WTC11 (cell line): ENCODE measurements around the gene CAB39. TPM values are rescaled to one million over a fixed set of nuclear protein-coding genes. Genes with fewer than 3 reads are reported as not detected.

Experiments used
- ATAC-seq: fragments of 200-7000 bp; cut with Tn5 transposase; 2 replicates; pipeline ENCODE4 v1.10.0; 2021; ENCODE audit warnings: mild to moderate bottlenecking, moderate library complexity
- CTCF ChIA-PET: fragments of 300-600 bp; sonication (Branson Sonifier 250); formaldehyde crosslinking; loops from one replicate; lab custom pipeline; 2021; ENCODE audit warnings: antibody characterized with exemption; lab: Charles Lee
- POLR2A ChIA-PET: fragments of 350-600 bp; sonication (Branson Sonifier 250); formaldehyde crosslinking; loops from one replicate; lab custom pipeline; 2021; ENCODE audit warnings: antibody characterized with exemption; lab: Charles Lee
- DNase-seq: peaks from one replicate; pipeline ENCODE4 v3.0.0; 2021; ENCODE audit warnings: low spot score
- H3K27ac Mint-ChIP-seq: 2 replicates; pipeline ENCODE4 v1.8.0; 2021; ENCODE audit warnings: mixed read lengths
- H3K27me3 Mint-ChIP-seq: 2 replicates; pipeline ENCODE4 v1.8.0; 2021; ENCODE audit warnings: low read depth, mild to moderate bottlenecking, moderate library complexity, mixed read lengths
- H3K36me3 Mint-ChIP-seq: 2 replicates; pipeline ENCODE4 v1.8.0; 2021; ENCODE audit warnings: mixed read lengths
- H3K4me1 Mint-ChIP-seq: 2 replicates; pipeline ENCODE4 v1.8.0; 2022; ENCODE audit warnings: mixed read lengths
- H3K4me3 Mint-ChIP-seq: 2 replicates; pipeline ENCODE4 v1.8.0; 2021; ENCODE audit warnings: mild to moderate bottlenecking, moderate library complexity, mixed read lengths
- H3K9me3 Mint-ChIP-seq: 2 replicates; pipeline ENCODE4 v1.8.0; 2021; ENCODE audit warnings: mixed read lengths
- CDX4 ChIP-seq: fragments of 250-450 bp; sonication (Bioruptor Pico); IDR thresholded peaks from 2 replicates; pipeline ENCODE4 v1.9.0; 2021; ENCODE audit warnings: moderate library complexity, mild to moderate bottlenecking, inconsistent platforms, borderline replicate concordance
- FOXJ3 ChIP-seq: sonication (generic); formaldehyde crosslinking; IDR thresholded peaks from 2 replicates; pipeline ENCODE4 v1.9.0; 2021; ENCODE audit warnings: missing genetic modification reagents, mild to moderate bottlenecking, borderline replicate concordance
- IRF1 ChIP-seq: sonication (generic); formaldehyde crosslinking; IDR thresholded peaks from 2 replicates; pipeline ENCODE4 v1.8.0; 2023; ENCODE audit warnings: missing genetic modification reagents
- PRDM15 ChIP-seq: sonication (generic); formaldehyde crosslinking; IDR thresholded peaks from 2 replicates; pipeline ENCODE4 v1.8.0; 2022; ENCODE audit warnings: missing genetic modification reagents
- STAT6 ChIP-seq: sonication (generic); formaldehyde crosslinking; conservative IDR thresholded peaks from 2 replicates; pipeline ENCODE4 v1.8.1; 2023; ENCODE audit warnings: mild to moderate bottlenecking, low read depth, missing genetic modification reagents, moderate library complexity
- TEAD1 ChIP-seq: sonication (generic); formaldehyde crosslinking; IDR thresholded peaks from 2 replicates; pipeline ENCODE4 v1.8.0; 2022; ENCODE audit warnings: mild to moderate bottlenecking, missing genetic modification reagents
- ZBTB21 ChIP-seq: sonication (generic); formaldehyde crosslinking; IDR thresholded peaks from 2 replicates; pipeline ENCODE4 v1.8.1; 2023; ENCODE audit warnings: mild to moderate bottlenecking, missing genetic modification reagents, borderline replicate concordance
- ZBTB43 ChIP-seq: sonication (generic); formaldehyde crosslinking; IDR thresholded peaks from 2 replicates; pipeline ENCODE4 v1.8.1; 2023; ENCODE audit warnings: mild to moderate bottlenecking, missing genetic modification reagents
- ZNF121 ChIP-seq: sonication (generic); formaldehyde crosslinking; IDR thresholded peaks from 2 replicates; pipeline ENCODE4 v1.8.0; 2023; ENCODE audit warnings: missing genetic modification reagents
- ZNF263 ChIP-seq: sonication (generic); formaldehyde crosslinking; IDR thresholded peaks from 2 replicates; pipeline ENCODE4 v1.8.1; 2022; ENCODE audit warnings: low read depth, mild to moderate bottlenecking, moderate library complexity, missing genetic modification reagents
- ZNF425 ChIP-seq: fragments of 250-450 bp; sonication (Bioruptor Pico); conservative IDR thresholded peaks from 2 replicates; pipeline ENCODE4 v1.9.0; 2021; ENCODE audit warnings: mild to moderate bottlenecking
- ZNF532 ChIP-seq: fragments of 250-450 bp; sonication (Bioruptor Pico); IDR thresholded peaks from 2 replicates; pipeline ENCODE4 v1.9.0; 2021; ENCODE audit warnings: mild to moderate bottlenecking, borderline replicate concordance
- ZNF671 ChIP-seq: fragments of 250-450 bp; sonication (Bioruptor Pico); IDR thresholded peaks from 2 replicates; pipeline ENCODE4 v1.8.0; 2021; ENCODE audit warnings: mild to moderate bottlenecking
- ZSCAN18 ChIP-seq: fragments of 250-450 bp; sonication (Bioruptor Pico); IDR thresholded peaks from 2 replicates; pipeline ENCODE4 v2.1.2; 2022; ENCODE audit warnings: mild to moderate bottlenecking, moderate library complexity
- total RNA-seq: library from RNA; stranded (reverse); gene quantifications from 3 replicates; pipeline ENCODE4 v1.2.3, GENCODE V29; 2021

Gene CAB39
- total RNA-seq, 1 experiment from 2014 or later, result 36.9 TPM

GRCh38 chr2:230714136-230714480 is 1.5 kb downstream of the CAB39 start:
- Mint-ChIP-seq H3K9me3 (no peaks in the 10 kb centered on the region), H3K4me1 (peaks cover 41% of the 10 kb centered on the region), H3K4me3 (peak overlapping the region; percentile 96), H3K27ac (peak overlapping the region; percentile 92), H3K27me3 (no peaks in the 10 kb centered on the region), H3K36me3 (peaks cover 5% of the 10 kb centered on the region; the same call in 1 of the 2 replicates)
- ChIA-PET CTCF (interaction anchor here (0.7 to 2.2 kb wide), 8 partner anchors 13 to 188 kb away, joined by 3 to 9 read pairs (median 4); no protein-coding TSS in a partner anchor), POLR2A (no interaction called here)
- ATAC-seq (no peak; the same call in 1 of the 2 replicates), DNase-seq (no peak)
- TF ChIP-seq TEAD1 (CRISPR knock-in tag) (no peak), ZNF425 (CRISPR knock-in tag) (no peak), IRF1 (CRISPR knock-in tag) (no peak), ZNF671 (CRISPR knock-in tag) (no peak), ZSCAN18 (CRISPR knock-in tag) (no peak), ZBTB21 (no peak), ZNF121 (CRISPR knock-in tag) (no peak), ZNF532 (CRISPR knock-in tag) (no peak), ZBTB43 (CRISPR knock-in tag) (no peak), FOXJ3 (CRISPR knock-in tag) (no peak), ZNF263 (CRISPR knock-in tag) (no peak), CDX4 (CRISPR knock-in tag) (no peak), STAT6 (CRISPR knock-in tag) (no peak), PRDM15 (CRISPR knock-in tag) (no peak)
